GM12801 (cell line): ENCODE data around the gene HOXD3.

Experiments used
- CTCF ChIP-seq: IDR thresholded peaks from one replicate; pipeline ENCODE4 v1.5.1; 2011; ENCODE audit warnings: control low read depth; ENCODE audit not compliant: insufficient read length; ENCODE audit errors: extremely low read depth

HOXD3 gene

DNA sequence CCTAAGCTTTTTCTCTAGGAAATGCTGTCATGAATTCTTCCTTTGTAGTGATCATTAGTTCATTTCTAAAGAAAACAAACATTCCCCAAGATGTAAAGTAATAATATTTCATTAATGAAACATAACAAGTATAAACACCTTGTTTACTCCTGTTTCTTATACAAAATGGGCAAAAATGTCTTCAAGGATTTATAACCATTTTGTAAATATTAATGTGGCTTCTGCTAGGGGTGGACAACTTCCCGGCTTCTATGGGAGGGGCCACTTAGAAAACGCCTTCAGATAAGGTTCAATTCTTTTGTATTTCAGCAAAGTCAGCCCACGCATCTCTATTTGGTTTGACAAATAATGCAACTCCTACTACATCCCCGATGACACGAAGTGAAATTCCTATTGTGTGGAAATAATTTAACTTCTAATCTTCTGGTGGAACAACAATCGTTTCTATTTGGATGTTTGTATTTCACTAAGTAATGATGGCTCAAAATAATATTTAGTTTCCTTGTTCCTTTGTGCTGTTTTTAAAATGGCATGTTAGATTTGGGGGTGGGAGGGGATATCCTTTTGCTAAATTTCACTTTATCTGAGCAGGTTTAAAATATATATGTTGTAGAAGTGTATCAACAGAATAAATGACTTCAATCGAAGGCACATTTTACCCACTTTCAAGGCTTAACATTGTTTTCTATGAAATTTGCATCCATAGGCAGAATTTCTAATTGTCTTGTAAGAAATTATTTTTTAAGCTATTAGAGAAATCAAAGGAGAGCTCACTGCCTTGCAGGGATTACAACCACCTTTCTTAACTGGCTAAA is 16.7 kb downstream of the HOXD3 start:
- TF ChIP-seq CTCF: no peak

- TF ChIP-seq CTCF: no peak
Observed at GRCh38 chr2:176174382-176174823, 17.3 kb downstream of the HOXD3 start.

GRCh38 chr2:176174824-176175708 is 18.0 kb downstream of the HOXD3 start:
- no peak for TF ChIP-seq CTCF

DNA sequence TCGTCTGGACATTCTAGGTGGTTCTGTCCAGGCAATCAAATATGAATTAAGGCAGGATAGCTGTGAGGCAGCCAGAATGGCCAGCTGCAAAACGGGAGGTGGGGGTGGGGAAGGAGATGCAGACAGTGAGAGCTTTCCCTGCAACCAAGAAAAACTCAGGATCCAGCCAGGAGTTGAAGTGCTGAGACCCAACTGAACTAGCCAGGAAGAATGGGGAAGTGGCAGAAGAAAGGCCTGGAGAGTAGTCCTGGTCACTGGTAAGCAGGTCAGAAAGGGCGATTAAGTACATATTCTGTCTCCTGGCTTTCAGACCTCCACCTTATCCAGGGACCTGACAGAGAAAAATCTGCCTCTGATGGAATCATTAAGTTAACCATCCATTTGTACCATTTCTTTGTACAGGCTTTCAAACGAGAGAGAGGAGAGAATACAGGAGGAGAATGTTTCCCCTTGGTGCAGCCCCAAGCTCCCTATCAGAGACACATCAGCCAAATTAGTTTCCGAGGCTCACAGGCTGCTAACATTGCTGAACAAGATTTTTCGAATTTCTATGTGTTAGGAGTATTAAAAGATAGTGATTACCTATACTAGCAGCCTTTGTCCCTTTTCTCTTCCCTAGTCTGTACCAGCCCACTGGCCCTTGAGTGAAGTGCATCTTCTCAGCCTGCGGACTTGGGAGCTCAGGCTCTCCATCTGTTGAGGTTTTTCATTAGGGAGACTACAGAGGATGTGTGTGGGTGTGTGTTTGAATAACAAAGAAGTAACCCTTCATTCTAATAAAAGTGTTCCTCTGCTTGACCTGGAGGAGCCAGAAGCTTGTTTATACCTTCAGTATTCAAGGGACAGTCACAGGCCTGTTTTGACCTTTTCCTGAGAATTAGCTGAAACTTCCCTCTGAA is 18.9 kb downstream of the HOXD3 start:
- no peak for TF ChIP-seq CTCF

DNA sequence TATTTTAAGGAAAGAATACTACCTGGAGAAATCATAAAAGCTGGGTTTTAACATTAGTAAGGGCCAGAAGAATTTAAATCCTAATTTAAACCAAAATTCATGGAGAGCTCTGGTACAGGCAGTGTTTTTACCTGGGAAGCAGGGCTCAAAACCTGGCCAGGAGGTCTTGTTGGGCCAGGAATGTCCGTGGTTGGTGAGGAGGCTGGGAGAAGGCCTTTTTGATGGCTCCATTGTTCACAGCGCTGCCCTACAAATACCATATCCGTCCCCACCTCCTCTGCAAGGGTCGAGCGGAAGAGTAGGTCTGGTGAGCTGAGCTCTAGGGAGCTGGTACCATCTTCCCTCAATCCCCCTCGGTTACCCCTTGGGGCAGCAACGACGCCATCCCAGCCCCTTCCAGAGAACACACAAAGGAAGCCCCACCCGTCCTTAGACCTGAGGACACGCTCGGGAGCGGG is 20.5 kb downstream of the HOXD3 start:
- TF ChIP-seq CTCF: no peak

GRCh38 chr2:176178038-176178756 is 21.1 kb downstream of the HOXD3 start:
- no peak for TF ChIP-seq CTCF
